Kidney tubule cell (primary cell): Measurements from ENCODE around the gene ENDOU.

Experiments used
- DNase-seq: peaks from one replicate; pipeline ENCODE4 v3.0.0-alpha.2; 2018; ENCODE audit warnings: low spot score

ENDOU gene

GRCh38 chr12:47721431-47721973, 3.8 kb downstream of the ENDOU start:
- no peak for DNase-seq

GRCh38 chr12:47718531-47718930, 6.8 kb downstream of the ENDOU start:
- DNase-seq, result no peak

DNA sequence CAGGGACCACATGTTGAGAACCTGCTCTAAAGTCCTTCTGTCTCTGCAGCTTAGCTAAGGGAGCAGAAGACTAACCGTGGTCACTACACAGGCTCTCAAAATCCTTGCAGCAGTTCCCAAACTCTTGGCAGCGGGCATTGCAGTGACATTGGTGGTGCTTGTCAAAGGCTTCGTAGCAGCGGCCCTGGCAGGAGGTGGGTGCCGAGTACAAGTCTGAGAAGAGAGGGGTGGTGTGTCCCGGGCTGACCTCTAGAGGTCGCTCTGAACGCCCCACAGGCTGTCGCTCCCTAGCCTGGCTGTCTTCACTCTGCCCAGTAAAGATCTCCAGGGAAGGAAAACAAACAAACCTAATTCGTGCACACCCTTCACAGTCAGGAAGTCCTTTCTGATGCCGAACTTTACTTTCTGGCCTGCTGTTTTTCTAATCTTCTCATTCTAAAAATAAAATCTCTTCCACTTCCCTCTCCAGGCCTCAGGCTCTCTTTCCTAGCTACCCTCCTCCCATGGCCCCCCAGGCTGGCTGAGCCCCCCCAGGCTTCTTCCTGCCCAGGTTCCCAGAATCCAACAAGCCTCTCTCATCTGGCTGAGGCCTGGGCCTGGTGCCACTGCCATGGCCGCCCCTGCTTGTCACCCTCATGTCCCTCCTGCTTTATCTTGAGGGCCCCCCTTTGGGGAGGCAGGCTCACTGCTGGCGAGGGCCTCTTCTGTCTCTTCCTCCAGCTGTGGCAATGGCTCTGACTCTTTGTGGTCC, 7.7 kb downstream of the ENDOU start:
- DNase-seq, result peak; percentile 68

- DNase-seq, result no peak
Observed at GRCh38 chr12:47717046-47717442, 8.2 kb downstream of the ENDOU start.

GRCh38 chr12:47715877-47716548, 9.3 kb downstream of the ENDOU start:
- no peak for DNase-seq

- DNase-seq, result peak; percentile 75
Observed at GRCh38 chr12:47715393-47715876, 9.9 kb downstream of the ENDOU start.

- DNase-seq, result no peak
Observed at GRCh38 chr12:47714826-47715386, 10.4 kb downstream of the ENDOU start.

DNA sequence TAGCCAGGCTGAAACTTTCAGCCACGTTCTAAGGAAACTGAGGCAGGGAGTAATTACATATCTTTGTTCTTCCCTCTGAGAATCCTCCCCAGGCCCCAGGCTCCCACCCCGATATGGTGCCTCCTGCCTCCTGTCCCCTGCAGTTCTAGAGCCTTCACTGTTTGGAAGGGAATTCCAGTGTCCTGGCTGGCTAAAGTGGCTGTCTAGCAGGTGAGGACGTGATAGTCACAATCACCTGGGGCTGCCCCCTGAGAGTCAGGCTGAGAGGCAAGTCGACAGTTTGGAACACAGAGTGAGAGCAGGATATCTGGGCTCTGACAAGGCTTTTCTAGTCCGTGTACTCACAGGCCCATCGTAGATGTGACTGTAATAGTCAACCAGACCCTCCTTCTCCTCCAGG, 13.1 kb downstream of the ENDOU start:
- no peak for DNase-seq

DNA sequence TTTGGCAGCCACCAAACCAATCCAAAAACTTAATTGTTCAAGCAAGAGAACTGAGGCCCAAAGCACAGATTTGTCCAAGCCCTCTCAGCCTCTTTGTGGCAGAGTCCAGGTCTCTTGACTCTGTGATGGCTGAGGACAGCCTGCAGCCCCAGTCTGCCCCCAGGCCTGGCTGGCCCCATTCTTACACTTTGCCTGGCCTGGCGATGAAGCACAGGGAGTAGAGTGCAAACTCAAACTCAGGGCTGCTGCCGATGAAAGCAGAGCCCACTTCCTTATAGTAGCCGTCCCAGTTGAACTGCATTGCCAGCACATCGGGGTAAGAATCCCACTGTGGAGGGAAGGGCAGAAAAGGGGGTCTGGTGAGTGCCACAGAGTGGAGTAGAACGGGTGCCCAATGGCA, 13.8 kb downstream of the ENDOU start:
- no peak for DNase-seq

DNA sequence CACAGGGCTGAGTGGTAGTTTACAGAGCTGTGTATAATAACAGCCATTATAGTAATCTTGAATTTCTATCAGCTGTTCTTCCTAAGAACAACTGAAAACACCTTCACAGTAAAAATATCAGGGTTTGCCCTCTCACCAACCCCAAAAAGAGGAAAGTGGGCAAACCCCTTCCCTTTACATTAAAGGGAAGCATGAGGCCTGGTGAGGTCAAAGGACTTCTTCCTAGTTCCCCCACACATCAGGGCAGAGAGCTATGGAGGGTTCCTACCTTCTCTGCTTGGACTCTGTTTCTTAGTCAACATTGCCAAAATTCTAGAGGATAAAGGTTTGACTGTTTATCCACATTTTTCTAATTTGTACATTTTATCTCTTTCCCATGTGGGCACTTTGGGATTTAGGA, 15.0 kb downstream of the ENDOU start:
- DNase-seq, result no peak

- DNase-seq, result no peak
Observed at GRCh38 chr12:47709671-47710070, 15.6 kb downstream of the ENDOU start.

GRCh38 chr12:47709237-47709636, 16.1 kb downstream of the ENDOU start:
- no peak for DNase-seq

GRCh38 chr12:47707905-47708543, 17.3 kb downstream of the ENDOU start:
- no peak for DNase-seq

DNA sequence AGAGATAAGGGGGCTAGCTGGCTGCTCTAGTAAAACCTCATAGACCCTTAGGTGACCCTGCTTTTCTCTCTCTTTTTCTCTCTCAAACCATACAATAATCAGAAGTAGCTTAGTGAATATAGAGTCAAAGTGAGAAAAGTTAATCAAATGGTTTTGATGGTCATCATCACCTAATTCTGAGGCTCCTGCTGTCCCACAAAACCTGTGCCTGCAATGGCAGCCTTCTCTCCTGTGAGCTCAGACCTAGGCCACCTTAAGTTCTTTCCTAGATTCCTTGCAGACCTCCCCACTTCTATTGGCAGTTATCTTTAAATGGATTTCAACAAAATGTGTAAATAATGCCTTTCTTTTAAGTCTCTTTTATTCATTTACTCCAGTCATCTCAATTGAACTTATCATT, 17.9 kb downstream of the ENDOU start:
- DNase-seq, result no peak

DNA sequence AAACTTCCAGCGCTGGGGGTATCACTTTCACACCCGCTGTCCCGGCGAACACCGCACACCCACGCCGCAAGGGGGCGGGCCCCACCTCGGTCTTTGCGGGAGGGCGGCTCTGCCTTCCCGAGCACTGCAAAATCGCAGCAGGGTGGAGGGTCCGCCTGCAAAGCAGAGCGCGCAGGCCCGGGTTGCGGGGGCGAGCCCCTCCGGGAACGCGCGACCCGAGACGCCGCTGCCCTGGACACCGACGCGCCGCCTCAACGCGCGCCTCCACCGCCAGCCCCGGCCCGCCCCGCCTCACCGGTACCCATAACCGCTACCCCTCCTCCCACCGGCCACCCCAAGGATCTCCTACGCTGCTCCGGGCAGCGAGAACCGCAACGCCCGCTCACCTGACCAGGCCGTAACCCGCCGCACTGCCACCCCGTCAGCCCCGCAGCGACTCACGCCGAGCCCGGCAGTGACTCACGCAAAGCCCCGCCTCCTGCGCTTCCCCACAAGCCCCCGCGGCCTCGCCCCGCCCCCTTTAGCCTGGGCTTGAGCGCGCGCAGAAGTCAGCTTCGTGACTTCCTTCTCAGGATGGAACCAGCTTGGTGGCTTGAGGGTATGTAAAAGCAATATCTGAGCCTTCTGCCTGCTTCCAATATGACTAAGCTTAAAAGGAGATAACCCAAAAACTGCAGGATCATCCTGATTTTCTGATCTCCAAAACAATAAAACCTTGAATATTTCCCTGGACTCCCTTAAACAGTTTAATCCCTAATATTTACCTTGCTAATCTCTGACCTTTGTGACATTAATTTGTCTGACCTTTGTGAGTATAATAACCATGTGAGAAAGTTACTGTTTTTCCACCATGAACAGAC, 19.5 kb downstream of the ENDOU start, which contains the start of gene RPAP3:
Gene RPAP3 (minus strand): TSS at position 465 of the 860 bp plus-strand sequence. CDS start 3,190 bp downstream, outside the sequence.
- DNase-seq, result peak; percentile 94

DNA sequence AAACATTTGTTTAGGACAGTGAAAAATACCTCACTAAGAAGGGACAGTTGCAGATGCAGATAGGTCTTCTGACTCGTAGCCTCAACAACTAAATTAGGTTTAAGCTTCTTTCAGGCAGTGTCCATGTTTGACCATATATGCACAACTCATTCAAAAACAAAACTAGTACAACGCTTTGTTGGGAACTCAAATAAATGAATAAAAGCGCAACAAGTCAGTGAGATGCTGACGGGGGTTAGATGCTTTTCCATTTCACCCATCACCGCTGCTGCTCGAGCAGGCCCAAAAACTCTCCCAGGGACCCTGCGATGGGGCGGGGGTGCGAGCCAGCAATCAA, 20.1 kb downstream of the ENDOU start:
- DNase-seq, result no peak

DNA sequence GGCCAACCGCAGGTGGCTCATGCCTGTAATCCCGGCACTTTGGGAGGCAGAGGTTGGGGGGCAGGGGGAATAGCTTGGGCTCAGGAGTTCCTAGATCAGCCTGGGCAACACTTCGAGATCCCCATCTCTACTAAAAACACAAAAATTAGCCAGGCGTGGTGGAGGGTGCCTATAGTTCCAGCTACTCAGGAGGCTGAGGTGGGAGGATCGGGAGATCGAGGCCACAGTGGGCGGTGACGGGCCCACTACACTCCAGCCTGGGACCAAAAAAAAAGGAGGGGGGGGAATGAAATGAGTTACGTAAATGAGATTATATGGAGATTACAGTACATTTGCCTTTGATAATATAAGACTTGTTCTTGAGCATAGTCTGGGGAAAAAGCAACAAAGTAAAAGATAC, 20.6 kb downstream of the ENDOU start:
- DNase-seq, result no peak

DNA sequence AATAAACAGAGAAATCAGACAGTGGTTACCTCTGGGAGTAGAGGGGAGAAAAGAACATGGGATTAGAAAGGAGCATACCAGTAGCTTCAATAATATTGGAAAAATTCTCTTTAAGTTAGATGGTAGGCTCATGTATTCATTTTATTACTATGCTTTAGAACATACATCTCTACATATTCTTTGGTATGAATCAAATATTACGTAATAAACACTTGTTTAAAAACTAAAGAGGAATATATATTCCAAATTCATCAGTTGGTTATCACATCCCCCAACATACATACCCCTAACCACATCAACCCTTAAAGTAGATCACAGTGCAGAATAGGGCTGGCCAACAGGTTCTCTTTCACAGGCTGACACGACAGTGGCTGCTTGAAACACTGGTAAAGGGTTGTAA, 25.0 kb downstream of the ENDOU start:
- DNase-seq, result no peak

- DNase-seq, result no peak
Observed at GRCh38 chr12:47698631-47699030, 26.7 kb downstream of the ENDOU start.

GRCh38 chr12:47698055-47698454, 27.2 kb downstream of the ENDOU start:
- DNase-seq, result no peak

GRCh38 chr12:47689215-47689614, 36.1 kb downstream of the ENDOU start:
- DNase-seq, result no peak

DNA sequence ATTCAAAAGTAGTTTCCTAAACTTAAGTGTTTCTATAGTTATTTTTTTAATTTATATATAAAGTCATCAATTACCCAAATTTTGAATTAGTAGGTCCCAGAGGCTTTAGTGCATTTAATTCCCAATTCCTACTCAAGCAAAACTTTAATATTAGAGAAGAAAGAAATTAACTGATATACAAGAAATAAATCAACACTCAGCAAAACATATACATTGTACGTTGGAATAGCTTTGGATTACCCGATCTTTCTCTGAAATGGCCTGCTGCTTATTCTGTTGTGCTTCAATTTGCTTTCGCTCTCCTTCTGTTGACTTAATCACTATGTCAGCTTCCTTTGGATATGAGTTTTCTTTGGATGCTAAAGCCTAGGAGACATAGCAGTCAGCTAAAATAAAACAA, 37.7 kb downstream of the ENDOU start:
- DNase-seq, result no peak
